ENCODE data around the gene ORAI2.
"Not testable (repeated sequence)": the region's sequence is repeated elsewhere in the genome, so short reads cannot be mapped to it uniquely, and the experiment has no call there.

The ORAI2 gene

DNA sequence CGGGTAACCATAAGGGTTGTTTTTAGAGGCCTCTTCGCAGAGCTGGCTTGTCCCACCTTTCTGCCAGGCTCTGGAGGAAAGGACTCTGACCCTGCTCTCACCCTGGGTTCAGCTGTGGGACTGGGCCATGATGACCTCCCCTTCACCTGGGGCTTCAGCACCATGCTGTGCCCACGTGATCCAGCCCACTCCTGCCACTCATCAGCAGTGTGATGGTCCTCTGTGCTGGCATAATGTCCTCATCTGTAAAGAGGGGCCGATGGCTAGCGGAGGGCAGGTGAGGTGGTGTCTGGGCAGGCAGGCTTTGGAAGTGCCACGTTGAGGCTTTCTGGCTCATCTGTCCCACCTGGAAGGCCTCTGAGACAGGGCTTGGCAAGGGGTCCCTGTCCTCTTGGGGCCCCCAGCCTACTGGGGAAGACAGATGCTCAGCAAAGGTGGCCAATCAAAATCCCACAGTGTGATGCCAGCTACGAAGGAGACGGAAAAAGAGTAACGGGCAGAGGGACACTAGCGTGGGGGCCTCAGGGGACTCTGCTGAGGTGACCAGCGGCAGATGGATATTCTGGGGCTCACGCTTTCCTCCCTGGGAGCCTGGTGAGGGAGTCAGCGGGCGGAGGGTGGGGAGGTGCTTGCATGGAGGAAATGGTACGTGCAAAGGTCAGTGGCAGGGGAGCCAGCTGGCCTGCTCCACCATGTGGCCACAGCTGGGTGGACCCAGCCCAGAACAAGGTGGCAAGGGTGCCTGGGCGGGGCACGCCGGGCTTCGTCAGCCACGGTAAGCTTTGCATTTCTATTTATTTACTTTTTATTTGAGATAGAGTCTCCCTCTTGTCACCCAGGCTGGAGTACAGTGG is 36.8 kb downstream of the ORAI2 start:
- DNase-seq = no peak

DNA sequence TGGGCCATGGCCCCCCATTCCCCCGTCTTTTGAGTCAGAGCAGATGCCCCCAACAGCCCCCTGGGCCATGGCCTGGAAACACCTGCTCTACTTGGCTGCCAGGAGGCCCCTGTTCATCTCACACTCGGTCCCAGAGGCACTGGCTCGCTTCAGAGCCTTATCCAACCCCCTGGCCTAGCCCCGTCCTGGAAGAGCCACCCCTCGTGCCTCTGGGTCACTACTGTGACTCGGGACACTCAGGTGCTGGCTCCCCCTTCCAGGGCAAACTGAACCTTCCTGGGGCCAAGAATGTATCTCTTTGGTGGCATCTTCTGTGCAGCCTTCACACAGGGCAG is 38.4 kb downstream of the ORAI2 start:
- DNase-seq = no peak

DNA sequence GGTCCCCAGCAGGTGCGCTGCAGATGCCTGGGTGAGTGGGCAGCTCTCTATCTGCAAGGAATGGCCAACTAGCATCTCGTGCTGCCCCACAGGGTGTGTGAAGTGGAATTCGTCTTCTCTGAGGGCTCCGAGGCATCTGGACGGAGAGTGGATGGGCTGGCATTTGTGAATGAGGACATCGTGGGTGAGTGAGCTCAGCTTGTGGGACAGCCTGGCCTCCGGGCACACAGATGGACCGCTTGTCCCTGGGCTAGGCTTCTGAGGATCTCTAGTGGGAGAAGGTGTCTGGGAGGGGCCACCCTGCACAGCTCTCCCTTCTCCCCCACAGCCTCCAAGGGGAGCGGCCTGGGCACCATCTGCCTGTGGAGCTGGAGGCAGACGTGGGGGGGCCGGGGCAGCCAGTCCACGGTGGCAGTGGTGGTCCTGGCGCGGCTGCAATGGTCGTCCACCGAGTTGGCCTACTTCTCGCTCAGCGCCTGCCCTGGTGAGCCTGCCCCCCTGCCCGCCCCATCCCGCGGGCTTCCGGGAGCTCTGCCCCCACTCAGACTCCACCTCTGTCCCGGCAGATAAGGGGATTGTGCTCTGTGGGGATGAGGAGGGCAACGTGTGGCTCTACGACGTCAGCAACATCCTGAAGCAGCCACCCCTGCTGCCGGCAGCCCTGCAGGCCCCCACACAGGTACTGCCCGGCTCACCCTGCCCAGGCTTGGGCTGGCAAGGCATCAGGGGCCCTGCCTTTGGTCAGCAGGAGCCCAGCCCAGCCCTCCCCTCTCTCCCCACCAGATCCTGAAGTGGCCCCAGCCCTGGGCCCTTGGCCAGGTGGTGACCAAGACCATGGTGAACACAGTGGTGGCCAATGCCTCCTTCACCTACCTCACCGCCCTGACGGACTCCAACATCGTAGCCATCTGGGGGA is 39.0 kb downstream of the ORAI2 start:
- no peak for DNase-seq

DNA sequence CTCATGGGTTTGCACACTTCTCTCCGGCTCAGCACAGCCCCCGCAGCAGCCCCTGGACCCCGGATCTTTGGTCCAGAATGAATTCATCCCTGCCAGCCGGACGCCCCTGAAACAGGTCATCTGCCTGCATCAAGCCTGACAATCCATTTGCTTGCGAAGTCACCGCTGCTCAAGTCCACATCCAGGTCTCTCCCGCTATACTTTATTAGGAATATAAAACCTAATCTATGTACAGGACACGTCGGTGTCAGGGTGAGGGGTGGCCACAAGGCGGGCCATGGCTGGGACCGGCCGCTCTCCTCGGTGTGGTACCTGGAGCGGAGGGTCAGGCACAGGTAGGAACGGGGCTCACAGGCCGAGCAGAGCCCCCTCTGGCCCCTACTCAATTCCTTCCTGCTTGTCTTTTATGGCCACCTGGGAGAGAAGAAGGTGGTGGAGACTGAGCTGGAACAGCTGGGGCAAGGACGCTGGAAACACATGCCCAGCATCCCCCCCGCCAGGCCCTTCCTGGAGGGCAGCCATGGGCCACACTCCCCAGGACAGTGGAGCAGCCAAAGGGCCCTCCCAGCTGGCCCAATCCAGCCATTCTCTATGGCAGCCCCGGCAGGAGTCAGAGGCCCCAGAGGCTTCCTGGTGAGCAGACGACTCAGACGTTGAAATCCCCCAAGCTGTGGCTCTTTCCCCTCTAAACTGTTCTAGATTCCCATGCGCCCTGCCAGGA is 40.1 kb downstream of the ORAI2 start:
- DNase-seq = no peak

DNA sequence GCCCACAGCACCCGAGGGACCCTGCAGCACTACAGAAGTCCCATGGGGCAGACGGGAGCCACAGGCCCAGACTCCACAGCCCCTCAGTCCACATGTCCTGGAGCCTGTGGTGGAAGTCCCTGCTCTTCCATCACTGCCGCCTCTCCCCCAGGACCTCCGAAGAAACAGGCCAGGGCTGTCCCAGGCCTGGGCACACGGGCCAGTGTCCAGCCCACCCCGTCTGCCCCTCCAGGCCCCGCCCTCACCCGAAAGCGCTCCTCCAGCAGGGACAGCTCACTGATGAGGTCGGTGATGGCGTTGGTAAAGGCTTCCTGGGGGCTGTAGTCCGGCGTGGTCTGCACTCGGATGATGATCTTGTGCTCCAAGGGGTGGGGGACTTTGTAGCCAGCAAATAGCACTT is 40.7 kb downstream of the ORAI2 start:
- DNase-seq = not testable (repeated sequence)

DNA sequence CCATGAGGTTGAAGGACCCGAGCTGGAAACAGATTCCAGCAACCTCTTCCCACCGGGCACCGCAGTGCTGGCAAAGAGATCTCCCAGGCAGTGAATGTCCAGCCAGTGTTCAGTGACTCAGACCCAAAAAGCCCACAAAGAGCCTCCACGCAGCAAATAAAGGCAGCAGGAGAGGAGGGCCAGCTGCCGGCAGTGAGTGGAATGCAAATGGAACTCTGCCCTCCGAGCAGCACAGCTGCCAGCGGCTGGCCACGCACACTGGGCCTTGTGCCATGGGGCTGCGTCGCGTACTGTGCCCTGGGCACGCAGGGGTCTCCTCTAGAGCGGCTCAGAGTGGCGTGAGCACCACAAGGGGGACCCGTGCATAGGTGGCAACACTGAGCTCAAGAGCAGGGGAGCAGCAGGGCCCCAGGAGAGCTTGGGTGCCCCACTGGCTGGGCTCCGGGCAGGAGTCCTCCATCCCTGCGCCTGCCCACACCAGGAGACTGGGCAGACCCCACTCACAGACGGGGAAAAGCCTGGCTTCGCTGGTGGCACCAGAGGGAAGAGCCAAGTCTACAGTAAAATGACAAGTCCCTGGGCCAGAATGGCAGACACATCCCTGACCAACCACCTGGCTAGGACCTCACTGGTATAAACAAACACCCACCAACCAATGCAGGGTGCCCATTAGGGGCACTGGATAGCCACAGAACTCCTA is 41.5 kb downstream of the ORAI2 start:
- DNase-seq = not testable (repeated sequence)

DNA sequence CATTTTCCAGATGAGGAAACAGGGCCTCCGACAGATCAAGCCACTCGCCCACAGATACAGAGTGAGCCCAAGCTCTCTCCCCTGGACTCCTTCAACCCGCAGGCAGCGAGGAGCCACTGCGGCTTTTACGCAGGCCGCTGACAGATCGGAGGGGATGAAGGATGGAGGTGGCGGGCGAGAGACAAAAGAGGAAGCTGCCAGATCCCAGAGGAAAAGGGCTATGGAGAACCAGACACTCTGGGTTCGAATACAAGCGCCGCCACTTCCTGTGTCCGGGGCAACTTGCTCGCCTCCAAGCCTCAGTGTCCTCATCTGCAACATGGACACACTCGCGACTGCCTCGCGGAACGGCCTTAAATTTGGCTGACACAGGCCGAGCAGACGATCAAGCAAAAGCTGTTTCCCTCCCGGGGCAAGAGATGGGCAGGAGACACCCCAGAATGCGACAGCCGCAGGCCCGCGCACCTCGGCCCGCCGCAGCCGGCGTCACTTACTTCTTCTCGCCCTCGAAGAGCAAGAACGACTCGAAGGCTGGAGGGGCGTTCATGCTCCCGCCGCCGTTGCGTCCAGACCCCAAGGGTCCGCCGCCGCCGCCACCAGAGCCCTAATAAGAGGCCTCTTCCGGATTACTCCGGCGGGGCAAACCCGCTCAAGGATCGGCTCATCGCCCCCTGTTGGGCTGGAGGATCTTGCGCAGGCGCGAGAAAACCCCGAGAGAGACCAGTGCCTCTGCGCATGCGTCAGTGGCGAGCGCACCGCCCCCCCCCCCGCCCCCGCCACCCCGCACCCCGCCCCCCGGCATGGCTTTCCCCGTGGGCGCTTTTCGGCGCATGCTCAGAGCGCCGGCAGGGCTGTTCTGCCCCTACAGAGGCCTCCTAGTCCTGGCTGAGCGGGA is 45.2 kb downstream of the ORAI2 start, which contains the start of gene POLR2J:
Gene POLR2J, minus strand, starts transcription at position 609 of the 895 bp plus-strand sequence. Its CDS starts 62 bp downstream, at position 547.
- not testable (repeated sequence) for DNase-seq

DNA sequence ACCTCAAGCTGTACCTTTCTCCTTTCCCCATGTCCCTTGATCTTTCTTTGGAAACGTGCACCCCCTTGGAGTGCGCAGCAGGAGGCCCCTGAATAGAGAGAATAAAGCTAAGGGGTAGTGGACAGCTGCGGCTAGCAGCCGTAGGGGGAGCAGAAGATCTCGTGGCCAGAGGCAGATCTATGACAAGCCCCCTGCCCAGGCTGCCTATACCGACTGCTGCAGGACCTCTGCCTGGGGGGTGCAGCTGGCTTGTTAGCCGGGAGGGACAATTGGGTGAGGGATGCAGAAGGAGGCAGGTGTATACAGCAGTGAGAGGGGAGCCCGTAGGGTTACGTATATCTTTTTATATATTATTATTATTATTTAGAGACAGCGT is 45.8 kb downstream of the ORAI2 start:
- not testable (repeated sequence) for DNase-seq

DNA sequence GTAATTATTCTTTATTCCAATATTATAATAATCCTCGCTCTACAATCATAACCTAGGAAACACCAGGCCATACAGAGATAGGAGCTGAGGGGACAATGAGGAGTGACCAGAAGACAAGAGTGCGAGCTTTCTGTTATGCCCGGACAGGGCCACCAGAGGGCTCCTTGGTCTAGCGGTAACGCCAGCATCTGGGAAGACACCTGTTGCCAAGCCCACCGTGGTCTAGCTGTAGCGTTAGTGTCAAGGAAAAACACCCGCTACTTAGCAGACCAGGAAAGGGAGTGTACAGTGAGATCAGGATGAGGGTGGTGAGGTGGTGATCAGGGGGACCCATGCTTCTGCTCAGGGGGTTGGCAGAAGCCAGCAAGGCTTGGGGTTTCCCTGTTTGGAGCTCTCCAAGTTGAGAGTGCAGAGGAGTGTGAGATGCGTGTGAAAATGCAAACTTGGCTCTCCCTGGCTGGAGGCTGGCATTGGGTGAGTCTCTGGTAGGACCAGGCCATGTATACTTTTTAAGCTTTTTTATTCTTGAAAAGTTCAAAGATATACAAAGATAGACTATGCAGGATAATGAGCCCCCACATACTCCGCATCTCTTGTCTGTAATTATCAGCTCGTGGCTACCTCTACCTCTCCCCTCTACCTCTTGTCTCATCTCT is 46.7 kb downstream of the ORAI2 start:
- not testable (repeated sequence) for DNase-seq

DNA sequence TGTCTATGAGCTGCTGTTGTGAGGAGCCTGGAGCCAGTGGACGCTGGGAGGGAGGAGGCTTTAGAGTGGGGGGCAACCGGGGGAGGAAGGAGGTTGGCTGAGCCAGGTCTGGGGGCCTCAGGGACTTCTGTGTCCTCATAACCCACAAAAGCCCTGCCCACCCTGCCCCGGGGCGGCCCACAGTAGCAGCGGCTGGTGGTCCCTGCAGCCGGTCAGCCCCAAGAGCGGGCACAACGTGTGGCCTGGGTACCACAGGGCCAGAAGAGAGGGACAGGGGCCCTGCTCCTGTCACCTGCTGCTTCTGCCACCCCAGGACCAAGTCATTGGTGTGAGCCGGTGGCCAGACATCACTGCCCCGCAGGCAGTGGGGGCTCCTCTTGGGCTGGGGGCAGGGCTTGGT is 48.6 kb downstream of the ORAI2 start:
- DNase-seq = not testable (repeated sequence)

DNA sequence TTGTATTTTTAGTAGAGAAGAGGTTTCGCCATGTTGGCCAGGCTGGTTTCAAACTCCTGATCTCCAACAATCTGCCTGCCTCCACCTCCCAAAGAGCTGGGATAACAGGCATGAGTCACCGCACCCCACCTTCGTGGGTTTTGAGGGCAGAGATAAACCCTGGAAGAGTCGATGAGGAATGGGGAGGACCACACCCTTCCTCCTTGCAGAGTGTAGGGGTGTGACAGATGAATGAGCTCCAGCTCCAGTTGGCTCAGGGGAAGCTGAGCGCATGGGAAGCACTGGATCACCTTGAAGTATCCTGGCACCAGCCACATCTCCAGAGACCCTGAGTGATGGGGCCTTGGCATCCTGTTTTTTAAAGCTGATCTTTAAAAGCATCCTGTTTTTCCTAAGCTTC is 50.9 kb downstream of the ORAI2 start:
- DNase-seq = not testable (repeated sequence)

DNA sequence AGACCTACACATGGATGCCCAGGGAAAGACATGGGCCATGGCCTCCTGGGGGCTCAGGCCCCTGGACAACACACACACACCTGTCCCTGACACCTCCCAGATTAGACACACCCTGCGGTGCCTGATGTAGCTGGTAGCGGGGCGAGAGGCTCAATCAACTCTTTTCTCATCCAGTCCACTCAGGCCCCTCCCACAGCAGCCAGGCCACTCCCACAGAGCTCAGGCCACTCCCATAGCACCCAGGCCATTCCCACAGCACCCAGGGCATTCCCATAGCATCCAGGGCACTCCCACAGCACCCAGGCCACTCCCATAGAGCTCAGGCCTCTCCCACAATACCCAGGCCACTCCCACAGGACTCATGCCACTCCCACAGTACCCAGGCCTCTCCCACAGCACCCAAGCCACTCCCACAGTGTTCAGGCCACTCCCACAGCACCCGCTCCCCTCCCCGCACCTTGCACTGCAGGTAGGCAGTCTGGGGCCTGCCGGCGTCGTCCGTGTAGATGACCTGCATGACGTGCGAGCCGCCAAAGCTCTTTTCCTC is 57.2 kb downstream of the ORAI2 start:
- not testable (repeated sequence) for DNase-seq

DNA sequence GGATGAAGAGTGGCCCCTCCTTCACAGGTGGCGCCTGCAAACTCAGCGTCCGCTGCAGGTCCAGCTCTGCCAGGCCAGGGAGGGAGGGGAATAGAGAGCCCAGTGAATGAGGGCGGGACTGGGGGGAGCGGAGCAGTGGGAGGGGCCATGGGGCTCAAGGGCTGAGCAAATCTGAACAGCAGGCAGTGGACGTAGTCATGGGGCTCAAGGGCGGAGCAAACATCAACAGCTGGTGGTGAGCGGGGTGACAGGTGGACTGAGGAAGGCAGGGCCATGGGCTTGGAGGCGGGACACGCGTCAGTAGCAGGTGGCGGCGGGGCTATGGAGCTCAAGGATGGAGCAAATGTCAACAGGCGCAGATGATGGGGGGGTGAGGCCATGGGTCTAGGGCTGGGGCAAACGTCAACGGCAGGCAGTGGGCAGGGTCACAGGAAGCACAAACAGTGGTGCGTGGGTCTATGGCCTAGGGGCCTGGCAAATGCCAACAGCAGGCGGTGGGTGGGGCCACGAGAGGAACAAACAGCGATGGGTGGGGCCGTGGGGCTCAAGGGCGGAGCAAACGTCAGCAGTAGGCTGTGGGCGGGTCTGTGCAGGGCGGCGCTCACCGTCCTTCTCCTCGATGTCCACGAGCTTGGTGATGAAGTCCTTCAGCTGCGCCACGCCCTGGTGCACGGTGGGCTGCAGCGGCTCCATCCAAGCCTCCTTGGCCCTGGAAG is 60.0 kb downstream of the ORAI2 start:
- not testable (repeated sequence) for DNase-seq

DNA sequence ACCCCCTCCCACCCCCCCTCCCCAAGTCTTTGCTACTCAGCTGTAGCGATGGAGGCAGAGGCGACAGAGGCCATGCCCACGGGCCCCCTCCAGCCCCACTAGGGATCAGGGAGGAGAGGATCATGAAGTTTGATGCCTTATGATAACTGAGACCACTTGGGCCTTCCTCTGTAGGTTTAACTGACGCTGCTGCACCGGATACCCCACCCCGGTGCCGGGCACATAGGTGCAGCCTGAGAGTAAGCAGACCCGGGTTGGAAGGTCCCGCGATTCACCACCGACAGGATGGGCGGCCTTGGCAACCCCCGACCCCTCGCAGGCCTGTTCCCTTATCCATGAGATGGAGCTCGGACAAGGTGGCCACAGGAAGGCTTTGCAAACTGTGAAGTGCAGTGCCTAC is 60.7 kb downstream of the ORAI2 start:
- not testable (repeated sequence) for DNase-seq

DNA sequence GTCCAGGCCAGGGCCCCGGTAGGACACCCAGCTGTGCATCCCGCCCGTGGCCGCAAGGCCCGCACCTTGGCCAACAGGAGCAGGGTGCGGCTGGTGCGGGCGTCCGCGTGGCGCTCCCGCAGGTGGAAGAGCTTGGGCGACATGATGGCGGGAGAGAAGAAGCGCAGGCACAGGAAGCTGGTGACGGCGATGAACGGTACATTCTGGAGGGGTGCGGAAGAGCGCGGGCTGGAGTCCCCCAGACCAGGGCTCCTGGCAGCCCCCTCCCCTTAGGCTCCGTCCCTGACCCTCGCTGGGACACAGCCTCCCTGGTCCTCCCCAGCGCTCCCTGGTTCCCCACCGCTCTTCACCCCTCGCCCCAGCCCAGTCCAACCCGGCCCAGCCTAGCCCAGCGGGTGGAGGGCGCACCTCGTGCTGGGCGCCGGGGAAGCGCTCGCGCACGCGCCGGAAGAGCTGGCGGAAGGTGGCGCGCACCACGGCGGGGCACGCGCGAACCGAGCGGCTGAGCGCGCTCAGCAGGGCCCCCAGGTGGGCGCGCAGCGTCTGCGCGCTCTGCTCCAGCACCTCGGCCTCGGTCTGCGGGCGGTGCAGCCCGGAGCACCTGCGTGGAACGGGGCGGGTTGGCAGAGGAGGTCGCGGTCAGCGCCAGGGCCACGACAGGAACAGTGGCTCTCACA is 61.2 kb downstream of the ORAI2 start:
- not testable (repeated sequence) for DNase-seq

DNA sequence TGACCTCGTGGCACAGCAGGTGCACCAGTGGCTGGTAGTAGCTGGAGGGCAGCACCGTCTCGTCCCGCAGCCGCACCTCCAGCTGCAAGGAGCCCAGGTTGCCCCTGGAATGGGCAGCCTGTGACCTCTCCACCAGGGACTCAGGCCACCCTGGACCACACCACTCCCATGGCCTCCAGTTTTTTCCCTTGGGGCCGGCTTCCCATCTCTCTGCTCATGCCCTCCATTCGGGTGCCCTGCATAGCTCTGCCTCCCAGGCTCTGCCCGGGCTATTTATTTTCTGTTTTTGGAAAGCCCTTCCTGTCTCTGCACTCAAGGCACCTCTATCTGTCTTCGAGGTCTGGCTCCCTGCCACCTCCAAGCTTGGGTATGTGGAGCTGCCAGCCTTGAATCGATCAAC is 63.5 kb downstream of the ORAI2 start:
- DNase-seq = not testable (repeated sequence)

DNA sequence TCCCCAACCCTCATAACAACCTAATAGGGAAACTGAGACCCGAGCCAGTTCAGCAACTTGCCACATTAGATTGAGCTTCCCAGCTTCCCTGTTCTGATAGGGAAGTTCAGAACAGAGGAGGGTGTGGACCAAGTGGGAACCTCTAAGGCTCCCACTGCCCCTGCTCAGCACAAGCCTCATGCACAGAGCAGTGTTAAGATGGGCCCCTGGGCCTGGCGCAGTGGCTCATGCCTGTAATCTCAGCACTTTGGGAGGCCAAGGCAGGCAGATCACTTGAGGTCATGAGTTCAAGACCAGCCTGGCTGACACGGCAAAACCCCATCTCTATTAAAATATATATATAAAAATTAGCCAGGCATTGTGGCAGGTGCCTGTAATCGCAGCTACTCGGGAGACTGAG is 63.9 kb downstream of the ORAI2 start:
- not testable (repeated sequence) for DNase-seq

DNA sequence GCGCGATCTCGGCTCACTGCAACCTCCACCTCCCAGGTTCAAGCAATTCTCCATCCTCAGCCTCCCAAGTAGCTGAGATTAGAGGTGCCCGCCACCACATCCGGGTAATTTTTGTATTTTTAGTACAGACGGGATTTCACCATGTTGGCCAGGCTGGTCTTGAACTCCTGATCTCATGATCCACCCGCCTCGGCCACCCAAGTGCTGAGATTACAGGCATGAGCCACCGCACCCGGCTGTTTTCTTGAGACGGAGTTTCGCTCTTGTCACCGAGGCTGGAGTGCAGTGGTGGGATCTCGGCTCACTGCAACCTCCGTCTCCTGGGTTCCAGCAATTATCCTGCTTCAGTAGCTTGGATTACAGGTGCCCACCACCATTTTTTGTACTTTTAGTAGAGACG is 64.9 kb downstream of the ORAI2 start:
- not testable (repeated sequence) for DNase-seq

DNA sequence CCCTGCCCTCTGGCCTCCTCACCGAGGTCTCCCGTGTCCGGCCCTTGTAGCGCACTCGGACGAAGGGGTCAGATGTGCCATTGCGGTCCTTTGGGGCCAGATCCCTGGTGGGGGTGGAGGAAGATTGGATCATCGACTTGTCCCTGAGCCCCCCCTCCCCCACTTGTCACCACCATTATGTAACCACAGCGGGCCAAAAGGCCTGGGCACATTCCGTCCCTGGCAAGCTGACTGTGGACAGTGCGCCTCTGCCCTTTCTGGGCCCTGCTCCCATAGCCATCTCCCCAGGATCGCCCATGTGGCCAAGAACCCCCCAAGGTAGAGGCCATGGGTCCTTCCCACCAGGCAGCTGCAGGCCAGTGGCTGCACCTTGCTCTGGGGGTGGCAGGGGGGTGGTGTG is 69.8 kb downstream of the ORAI2 start:
- DNase-seq = not testable (repeated sequence)
